ENCODE results near the gene PRSS1. TPM values are rescaled to one million over a fixed set of nuclear protein-coding genes. Genes with fewer than 3 reads are reported as not detected.
"Not testable (repeated sequence)": the region's sequence is repeated elsewhere in the genome, so short reads cannot be mapped to it uniquely, and the experiment has no call there.

The PRSS1 gene
- total RNA-seq, 1 donor from 2014 or later: 118 TPM

DNA sequence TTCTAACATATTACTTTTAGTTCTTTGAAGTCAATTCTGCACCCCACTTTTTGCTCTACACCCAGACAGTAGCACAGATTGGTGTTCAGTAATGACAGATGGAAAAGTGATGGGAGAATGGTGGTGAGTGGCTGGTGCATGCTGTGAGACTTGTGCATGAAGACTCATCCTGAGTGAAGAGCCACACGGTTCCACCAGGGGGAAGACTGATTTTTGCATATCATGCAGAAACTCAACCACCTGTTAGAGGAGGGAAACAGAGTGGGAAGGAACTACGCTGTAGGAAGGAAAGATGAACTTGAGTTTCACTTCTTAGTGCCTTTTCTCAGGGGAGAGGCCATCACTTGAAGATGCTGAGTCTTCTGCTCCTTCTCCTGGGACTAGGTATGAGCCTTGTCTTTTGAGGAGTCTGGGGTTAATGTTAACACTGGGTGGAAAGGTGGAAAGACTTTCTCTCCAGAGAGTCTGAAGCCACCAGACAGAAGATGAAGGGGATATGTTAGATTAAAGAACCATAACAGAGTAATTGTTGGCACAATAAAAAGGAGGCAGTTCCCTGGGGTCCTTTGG, 9.3 kb upstream of the PRSS1 start:
- no peaks in the 10 kb centered on the region for H3K4me1 Mint-ChIP-seq (ENCODE audit: unreplicated experiment)
- DNase-seq (ENCODE audit: extremely low spot score, unreplicated experiment): no peak
- H3K4me3 Mint-ChIP-seq: no peak overlapping the region
- no peaks in the 10 kb centered on the region for H3K36me3 Mint-ChIP-seq
- TF ChIP-seq, protein P1, sequence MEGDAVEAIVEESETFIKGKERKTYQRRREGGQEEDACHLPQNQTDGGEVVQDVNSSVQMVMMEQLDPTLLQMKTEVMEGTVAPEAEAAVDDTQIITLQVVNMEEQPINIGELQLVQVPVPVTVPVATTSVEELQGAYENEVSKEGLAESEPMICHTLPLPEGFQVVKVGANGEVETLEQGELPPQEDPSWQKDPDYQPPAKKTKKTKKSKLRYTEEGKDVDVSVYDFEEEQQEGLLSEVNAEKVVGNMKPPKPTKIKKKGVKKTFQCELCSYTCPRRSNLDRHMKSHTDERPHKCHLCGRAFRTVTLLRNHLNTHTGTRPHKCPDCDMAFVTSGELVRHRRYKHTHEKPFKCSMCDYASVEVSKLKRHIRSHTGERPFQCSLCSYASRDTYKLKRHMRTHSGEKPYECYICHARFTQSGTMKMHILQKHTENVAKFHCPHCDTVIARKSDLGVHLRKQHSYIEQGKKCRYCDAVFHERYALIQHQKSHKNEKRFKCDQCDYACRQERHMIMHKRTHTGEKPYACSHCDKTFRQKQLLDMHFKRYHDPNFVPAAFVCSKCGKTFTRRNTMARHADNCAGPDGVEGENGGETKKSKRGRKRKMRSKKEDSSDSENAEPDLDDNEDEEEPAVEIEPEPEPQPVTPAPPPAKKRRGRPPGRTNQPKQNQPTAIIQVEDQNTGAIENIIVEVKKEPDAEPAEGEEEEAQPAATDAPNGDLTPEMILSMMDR (conservative IDR thresholded peaks at IDR 0.05): no peak
- H3K27ac Mint-ChIP-seq: no peak overlapping the region
- H3K27me3 Mint-ChIP-seq: peaks cover 13% of the 10 kb centered on the region
- no peaks in the 10 kb centered on the region for H3K9me3 Mint-ChIP-seq

DNA sequence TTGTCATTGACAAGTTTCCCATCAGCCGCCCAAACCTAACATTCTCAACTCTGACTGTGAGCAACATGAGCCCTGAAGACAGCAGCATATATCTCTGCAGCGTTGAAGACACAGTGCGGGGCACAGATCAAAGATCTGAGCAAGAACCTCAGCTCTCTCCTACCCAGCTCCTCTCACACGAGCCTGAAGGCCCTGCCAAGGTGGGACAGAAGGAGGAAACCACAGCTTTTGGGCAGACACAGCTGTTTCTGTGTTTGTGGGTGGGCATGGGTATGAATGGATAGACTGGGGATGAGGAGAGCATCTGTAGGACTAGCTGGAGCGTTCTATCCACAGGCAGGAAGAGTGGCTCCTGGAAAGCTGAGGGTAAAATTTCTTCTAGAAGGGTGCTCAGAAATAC, 8.5 kb upstream of the PRSS1 start:
- no peak for DNase-seq (ENCODE audit: extremely low spot score, unreplicated experiment)
- Mint-ChIP-seq H3K4me3 (no peak overlapping the region), H3K27ac (no peak overlapping the region), H3K27me3 (peaks cover 13% of the 10 kb centered on the region), H3K4me1 (ENCODE audit: unreplicated experiment) (no peaks in the 10 kb centered on the region), H3K36me3 (no peaks in the 10 kb centered on the region), H3K9me3 (no peaks in the 10 kb centered on the region)
- TF ChIP-seq, protein P1 (conservative IDR thresholded peaks at IDR 0.05): no peak

DNA sequence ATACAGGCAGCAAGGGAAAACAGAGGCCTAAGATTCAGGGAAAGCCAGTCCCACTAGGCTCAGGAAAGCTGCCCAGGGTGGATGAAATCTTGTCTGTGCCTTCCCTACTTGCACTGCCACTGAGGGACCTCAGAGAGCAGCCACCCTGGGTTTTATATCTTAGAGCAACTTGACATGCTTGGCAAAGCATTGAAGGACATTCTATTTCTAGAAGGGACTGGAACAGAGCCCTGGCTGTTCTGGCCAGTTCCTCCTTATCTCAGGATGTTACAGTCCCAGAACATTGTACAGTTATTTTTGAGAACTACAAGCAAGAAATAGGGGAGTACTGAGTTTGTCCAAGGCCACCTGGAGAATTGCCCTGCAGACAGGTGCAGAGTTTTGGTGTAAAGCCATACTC, 7.3 kb upstream of the PRSS1 start:
- not testable (repeated sequence) for H3K4me3 Mint-ChIP-seq

DNA sequence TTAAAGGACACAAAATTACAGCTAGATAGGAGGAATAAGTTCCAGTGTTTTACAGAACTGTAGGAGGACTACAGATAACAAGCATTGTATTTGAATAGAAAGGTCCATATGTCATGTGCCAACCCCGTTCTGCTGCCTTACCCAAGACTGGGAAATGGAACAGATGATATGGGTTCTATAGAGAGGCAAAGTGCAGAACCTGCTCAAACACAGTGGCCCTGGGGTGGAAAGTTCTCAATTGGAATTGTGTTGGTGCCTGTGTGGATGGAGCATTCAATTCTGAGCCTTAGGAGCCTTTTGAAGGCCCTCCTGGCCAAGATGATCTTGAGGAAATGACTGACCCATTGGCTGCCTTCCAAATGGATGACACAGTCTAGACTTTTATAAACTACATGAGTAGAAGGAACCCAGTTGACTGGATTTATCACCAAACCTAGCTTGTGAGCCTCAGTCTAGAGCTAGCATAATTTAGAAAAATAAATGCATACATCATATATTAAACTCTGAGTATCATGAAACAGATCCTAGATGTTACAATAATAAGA, 4.1 kb upstream of the PRSS1 start:
- no peaks in the 10 kb centered on the region for H3K9me3 Mint-ChIP-seq
- peaks cover 7% of the 10 kb centered on the region for H3K27me3 Mint-ChIP-seq
- no peaks in the 10 kb centered on the region for H3K36me3 Mint-ChIP-seq
- no peak overlapping the region for H3K4me3 Mint-ChIP-seq
- no peak for DNase-seq (ENCODE audit: extremely low spot score, unreplicated experiment)
- H3K27ac Mint-ChIP-seq: no peak overlapping the region
- TF ChIP-seq, protein P1 (conservative IDR thresholded peaks at IDR 0.05): no peak
- no peaks in the 10 kb centered on the region for H3K4me1 Mint-ChIP-seq (ENCODE audit: unreplicated experiment)

More for the DNA sequence above, 7.3 kb upstream of the PRSS1 start:
- not testable (repeated sequence) for H3K36me3 Mint-ChIP-seq; H3K4me1 Mint-ChIP-seq (ENCODE audit: unreplicated experiment); DNase-seq (ENCODE audit: extremely low spot score, unreplicated experiment); H3K9me3 Mint-ChIP-seq; H3K27ac Mint-ChIP-seq
- H3K27me3 Mint-ChIP-seq: peaks cover 13% of the 10 kb centered on the region

DNA sequence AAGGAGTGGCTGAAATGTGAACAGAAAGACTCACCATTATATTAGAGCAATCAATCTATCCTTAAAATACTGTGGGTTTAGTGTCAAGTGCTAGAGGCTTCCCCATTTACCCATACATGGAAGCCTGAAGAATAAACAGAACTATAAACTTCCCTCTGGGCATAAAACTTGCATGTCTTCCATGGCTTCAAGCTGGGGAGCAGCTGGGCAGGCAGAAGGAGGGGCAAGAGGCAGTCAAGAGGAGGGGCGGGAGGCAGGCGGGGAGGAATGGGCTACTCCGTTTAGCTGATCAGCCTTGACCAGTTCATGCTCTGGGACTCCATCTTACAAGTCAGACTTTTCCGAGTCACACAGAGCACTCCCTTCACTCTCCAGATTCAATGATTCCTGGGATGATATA, 3.5 kb upstream of the PRSS1 start:
- TF ChIP-seq, protein P1 (conservative IDR thresholded peaks at IDR 0.05): no peak
- no peak overlapping the region for H3K27ac Mint-ChIP-seq
- no peak overlapping the region for H3K4me3 Mint-ChIP-seq
- H3K36me3 Mint-ChIP-seq: no peaks in the 10 kb centered on the region
- H3K9me3 Mint-ChIP-seq: no peaks in the 10 kb centered on the region
- H3K27me3 Mint-ChIP-seq: peaks cover 6% of the 10 kb centered on the region
- no peak for DNase-seq (ENCODE audit: extremely low spot score, unreplicated experiment)
- H3K4me1 Mint-ChIP-seq (ENCODE audit: unreplicated experiment): no peaks in the 10 kb centered on the region

DNA sequence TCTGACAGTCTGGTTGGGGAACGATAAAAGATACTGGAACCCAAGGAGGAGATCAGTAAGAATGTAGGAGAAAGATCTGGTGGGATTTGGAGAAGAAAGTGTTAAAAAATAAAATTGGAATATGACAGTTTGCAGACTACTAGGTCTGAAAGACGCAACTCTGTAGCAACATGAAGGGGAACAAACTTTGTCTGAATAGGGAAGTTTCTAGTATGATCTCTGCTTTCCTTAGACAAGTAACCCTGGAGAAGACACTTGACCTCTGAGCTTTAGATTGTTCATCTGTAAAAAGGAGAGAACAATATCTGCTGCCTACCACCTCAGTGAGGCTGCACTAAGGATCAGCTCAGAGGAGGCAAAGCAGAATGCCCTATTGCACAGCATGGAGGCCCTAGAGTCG, 3.0 kb upstream of the PRSS1 start:
- H3K9me3 Mint-ChIP-seq: no peaks in the 10 kb centered on the region
- peaks cover 6% of the 10 kb centered on the region for H3K27me3 Mint-ChIP-seq
- no peak overlapping the region for H3K4me3 Mint-ChIP-seq

DNA sequence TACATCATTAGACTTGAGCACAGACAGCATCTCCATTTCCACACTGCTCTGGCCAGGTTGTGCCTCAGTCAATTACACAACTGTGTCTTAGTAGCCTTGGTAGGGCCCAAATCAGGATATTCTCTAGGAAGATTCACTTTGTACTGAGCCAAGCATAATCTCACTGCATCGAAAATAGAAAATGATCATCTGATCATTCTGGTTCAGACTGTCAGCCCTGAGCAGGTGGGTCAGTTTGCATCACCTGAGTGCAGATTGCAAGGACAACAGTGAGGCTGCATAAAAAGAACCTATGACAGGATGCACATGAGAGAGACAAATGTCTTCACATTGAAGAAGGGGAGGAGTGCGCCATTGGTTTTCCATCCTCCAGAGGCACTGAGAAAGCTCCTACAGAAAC, 862 bp upstream of the PRSS1 start:
- H3K4me1 Mint-ChIP-seq (ENCODE audit: unreplicated experiment); H3K27ac Mint-ChIP-seq; H3K9me3 Mint-ChIP-seq; H3K27me3 Mint-ChIP-seq; H3K4me3 Mint-ChIP-seq; H3K36me3 Mint-ChIP-seq; DNase-seq (ENCODE audit: extremely low spot score, unreplicated experiment): not testable (repeated sequence)

More for the DNA sequence above, 3.0 kb upstream of the PRSS1 start:
- H3K4me1 Mint-ChIP-seq (ENCODE audit: unreplicated experiment): no peaks in the 10 kb centered on the region
- TF ChIP-seq, protein P1 (conservative IDR thresholded peaks at IDR 0.05): no peak
- no peak overlapping the region for H3K27ac Mint-ChIP-seq
- no peak for DNase-seq (ENCODE audit: extremely low spot score, unreplicated experiment)
- H3K36me3 Mint-ChIP-seq: no peaks in the 10 kb centered on the region

Measured in type B pancreatic cell (in vitro differentiated cells).